ENCODE measurements around the gene OR10A3.

Gene OR10A3

DNA sequence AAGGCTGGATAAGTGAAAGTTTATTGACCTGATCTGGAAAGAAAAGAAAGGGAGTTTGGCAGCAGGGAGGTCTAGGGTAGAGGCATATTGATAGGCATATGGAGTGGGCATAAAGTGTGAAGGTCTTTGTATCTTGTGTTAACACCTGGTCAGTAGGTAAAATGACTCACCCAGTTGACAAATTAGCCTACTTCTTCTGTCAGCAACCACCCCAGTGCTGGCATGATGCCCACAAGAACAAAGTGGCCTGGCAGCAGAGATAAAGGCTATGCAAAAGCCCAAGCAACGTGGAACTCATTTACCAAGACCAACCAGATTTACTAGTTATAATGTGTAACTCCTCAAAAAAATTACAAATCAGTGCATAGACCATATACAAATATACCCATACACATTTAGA is 4.9 kb downstream of the OR10A3 start:
- no peak for DNase-seq

DNA sequence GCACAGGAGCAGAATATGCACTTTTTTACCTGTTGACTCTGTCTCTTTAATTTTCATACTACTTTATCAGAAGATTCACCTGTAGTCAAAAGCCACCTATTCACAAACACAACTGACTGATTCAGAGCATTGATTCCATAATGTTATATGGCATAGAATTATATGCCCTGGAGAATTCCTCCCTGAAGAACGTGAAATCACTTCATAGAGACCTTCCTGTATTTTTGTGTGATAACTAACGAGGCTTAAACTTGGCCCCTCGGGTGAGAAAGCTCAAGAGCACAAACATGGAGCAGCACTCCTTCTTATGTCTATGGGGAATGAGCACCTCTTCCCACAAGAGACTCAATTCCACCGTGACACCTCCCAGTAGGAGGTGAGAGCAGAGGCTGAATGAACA is 10.3 kb downstream of the OR10A3 start, which contains the start of gene OR10A6:
OR10A6 (minus strand) TSS at position 101 of the 400 bp plus-strand sequence. CDS start 2,606 bp downstream, outside the sequence.
- no peak for DNase-seq

DNA sequence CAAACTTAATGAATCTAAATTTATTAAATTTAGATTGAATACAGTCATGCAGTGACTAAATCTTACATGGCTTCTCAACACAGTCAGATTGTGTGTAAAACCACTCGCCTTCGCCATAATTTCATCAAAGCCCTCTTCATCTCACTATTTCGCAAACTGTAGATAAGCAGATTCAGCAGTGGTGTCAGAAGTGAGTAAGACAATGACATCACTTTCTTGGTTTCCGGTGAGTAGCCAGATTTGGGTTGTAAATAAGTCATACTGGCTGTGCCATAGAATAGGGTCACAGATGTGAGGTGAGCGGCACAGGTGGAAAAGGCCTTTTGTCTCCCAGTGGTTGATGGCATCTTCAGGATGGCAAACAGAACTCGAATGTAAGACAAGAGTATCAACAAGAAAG is 13.9 kb downstream of the OR10A3 start:
- DNase-seq: no peak

DNA sequence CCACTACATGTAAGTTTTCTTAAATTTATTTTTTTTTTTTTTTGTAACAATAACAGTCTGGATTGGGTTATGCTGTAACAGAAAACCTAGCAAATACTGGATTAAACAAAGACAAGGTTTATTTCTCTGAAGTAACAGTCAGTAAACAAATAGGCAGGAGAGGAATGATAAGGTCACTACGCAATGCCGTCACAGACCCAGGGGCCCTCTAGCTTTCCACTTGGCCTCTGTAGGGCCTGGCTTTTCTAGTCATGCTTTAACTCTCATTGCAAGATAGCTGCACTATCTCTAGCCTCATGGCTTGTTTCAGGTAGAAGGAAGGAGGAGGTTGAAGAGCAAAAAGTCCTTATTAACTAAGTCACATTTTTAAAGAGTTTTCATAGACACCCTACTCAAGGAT is 17.0 kb downstream of the OR10A3 start:
- DNase-seq: no peak

DNA sequence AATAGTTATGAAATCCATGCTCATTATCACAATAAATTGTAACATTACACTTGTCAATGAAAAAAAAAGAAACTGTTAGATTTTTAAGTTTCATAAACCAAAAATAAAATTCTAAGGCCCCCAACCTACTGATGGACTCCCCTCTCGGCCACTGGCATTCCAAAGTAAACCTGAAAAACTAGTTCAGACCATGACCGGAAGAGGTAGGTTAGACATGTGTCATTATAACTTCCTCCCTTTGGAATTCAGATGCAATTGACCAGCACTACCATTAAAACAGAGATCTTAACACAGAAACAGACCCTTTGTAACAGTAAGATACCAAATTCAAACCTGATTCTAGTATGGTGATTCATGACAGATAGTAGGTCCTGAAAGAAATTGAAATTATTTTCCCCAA is 23.4 kb downstream of the OR10A3 start:
- DNase-seq: no peak

DNA sequence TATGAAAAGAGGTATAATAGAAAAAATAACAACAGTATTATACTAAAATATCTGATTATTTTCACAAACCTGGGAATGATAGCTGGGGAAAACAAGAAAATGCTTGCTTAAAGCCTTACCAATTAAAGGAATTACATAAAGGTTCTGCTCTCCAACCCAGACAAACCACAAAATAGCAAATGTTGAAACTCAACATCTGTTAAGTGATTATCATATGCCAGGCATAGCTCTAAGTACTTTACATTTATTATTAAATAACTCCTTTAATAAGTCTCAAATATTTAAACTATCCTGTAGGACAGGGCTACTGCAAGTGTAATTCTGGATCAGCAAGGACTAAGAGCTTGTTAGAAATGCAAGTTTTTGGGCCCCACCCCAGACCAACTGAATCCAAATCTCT is 30.5 kb downstream of the OR10A3 start:
- DNase-seq: no peak

DNA sequence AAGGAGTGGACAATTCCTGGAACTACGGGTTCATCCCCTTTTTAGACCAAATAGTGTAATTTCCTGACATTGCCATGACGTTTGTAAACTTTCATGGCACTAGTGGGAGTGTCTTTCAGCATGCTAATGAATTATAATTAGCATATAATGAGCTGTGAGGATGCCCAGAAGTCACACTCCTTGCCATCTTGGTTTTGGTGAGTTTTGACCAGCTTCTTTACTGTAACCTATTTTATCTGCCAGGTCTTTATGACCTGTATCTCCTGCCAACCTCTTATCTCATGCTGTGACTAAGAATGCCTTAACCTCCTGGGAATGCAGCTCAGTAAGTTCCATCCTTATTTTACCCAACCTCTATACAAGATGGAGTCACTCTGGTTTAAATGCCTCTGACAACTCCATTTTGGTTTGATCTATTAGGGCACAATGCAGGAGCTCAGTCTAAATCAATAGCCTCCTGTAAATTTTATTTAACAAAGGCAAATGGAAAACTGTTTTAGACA is 31.2 kb downstream of the OR10A3 start:
- DNase-seq: no peak

DNA sequence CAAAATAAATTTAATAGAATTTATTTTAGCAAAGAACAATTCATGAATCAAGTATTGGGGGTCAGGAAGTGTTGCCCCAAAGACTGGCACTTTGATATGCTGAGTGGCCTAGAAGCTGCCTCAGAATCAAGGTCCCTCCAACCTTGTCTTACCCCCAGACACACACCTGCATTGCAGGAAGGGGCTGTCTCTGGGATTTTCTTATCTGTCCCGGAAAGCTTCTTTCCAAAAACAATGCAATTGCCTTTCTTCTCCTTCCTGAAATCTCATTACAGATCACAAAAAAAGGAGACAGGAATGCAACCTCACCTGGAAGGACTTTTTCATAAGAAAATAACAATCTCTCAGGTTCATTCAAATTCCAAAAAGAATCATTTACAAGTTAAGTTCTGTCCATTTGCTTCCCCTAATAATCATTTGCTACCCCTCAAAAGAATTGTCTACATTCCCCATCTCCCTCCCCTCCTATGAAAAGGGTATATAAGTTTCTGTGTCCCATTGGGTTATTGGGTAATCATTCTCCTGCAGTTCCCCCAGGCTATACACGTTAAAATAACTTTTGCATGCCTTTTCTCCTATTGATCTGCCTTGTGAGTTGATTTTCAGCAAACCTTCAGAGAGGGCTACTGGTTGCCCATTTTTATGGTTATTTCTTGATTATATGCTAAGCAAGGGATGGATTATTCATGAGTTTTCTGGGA is 31.8 kb downstream of the OR10A3 start:
- no peak for DNase-seq

DNA sequence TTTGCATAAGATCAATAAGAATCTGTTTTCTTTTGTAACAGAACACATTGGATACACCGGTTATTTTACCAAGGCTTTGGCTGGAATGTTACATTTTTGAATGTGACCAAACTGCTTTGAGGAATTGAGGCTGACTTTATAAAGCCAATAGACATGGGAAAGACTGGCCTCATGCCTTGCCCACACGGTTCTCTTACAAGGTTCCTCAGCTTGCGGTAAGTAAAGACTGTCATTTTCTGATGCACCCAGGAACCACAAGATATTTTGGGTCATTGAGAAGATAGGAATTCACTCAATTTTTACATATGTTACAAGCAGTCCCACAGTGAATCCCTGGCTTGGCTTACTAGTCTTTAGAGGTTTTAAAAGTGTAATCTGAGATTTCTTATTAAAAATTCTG is 34.4 kb downstream of the OR10A3 start:
- DNase-seq: no peak

DNA sequence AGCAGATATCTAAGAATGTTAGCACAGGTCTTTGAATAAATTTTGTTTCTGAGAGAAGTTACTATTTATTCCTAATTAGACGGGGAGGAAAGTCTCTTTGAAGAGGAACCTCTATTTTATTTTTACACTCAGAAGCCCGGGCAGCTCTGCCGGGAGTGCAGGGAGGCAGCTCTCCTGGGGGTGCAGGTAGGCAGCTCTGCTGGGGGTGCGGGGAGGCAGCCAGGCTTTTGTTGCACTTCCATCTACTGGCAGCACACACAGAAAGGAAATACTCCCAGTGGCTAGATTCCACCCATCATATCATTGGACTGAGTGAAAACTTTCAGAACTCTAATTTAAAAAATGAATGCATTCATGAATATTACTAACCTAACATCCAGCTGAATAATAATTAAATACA is 35.0 kb downstream of the OR10A3 start:
- no peak for DNase-seq

DNA sequence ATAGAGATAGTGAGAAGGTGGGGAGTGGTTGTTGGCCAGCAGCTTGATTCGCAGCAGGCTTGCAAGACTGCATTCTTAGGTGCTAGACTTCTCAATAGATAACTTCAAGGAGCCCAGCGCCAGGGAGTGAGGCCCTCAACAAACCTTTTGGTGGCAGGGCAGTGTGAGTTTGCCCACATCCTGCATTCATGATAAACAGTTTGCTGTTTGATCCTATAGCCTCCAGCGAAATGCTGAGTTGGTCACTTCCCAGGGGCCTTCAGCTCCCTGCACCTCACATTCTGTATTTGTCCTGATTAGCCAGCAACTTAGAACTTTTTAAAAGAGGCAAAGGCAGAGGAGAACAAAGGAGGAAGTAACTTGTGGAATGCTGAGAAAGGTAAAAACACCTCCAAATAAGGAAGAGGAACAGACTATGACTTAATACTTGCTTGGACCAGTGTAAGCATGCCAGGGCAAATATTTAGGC is 35.5 kb downstream of the OR10A3 start:
- no peak for DNase-seq

DNA sequence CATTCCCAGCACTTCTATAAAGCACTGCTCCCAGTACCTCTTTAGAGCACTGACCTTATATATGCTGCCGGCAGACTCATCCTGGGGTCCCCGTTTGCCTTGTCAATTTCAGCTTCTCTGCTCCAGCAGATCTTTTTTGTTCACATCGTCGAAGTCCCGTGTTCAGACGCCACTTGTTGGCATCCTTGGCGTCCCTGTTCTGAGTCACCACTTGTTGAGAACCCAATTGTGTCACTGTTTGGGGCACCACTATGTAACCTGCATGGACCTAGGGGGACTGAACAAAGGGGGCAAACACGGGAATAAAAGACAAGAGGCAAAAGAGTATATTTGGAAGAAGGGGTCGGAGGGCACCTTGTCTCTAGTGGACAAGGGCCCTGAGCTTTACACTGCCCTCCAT is 36.0 kb downstream of the OR10A3 start:
- DNase-seq: no peak

DNA sequence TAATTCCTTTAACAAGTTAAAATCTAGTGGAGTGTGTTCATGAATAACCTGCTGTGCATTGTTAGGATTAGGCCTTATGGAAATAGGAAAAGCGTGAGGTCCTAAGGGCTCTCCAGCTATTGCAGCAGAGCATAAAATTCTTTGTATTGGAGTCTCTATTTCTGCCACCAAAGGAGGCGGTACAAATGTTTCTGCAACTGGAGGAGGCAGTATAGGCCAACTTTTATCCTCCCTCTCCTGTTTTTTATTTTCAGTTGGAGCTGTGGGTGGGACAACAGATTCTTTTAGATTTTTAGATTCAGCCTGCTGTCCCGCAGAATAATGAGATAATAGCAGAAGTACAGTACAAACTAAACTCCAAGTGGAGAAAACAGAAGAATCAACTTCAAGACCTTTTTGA is 36.6 kb downstream of the OR10A3 start:
- no peak for DNase-seq

DNA sequence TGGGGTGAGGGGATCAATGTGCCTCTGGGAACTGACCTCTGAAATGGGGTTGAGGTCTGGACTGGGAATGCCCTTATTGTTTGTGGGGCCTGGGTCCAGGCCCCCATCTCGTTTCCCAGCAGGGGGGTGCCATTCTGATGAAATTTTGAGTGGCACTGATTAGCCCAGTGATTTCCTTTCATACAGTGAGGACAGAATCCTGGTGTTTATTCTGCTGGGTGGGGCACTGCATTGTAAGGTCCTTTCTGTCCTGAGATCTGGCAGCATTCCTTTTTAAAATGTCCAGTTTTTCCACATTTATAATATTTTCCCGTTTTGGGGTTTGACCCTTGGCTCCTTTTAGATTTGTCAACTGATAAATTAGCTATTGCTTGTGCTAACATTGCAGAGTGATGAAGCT is 37.6 kb downstream of the OR10A3 start:
- DNase-seq: no peak

DNA sequence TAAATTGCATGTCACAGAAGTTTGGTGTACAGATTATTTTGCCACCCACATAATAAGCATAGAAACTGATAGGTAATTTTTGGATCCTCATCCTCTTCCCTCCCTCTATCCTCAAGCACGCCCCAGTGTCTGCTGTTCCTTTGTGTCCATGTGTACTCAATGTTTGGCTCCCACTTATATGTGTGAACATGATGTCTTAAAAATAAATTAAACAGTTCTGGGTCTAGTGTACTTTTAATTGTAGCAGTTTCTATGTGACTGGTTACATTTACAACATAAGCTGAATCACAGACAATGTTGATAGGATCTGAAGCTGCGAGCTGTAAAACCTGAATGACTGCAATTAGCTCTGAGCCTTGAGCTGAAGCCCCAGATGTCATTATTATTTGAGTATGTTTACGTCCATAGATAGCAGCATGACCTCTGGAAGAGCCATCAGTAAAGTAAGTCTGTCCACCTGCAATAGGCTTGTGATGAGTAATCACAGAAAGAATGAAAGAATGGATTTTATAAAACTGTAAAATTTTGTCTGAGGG is 40.1 kb downstream of the OR10A3 start:
- DNase-seq: no peak

DNA sequence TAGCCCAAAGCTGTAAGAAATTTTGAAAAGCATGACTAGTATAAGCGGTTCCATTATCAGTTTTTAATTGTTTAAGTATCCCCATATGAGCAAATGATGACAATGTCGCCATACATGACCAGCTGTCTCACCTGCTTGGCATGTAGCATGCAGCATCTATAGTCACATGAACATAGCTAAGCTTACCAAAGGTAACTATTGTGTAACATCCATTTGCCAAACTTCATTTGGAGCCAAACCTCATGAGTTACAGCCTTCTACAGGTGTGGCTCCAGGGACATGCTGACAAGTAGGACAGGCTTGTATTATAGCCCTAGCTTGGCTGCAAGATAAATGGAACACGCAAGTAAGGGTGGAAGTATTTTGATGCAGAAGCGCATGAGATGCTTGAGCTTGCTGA is 40.8 kb downstream of the OR10A3 start:
- no peak for DNase-seq

DNA sequence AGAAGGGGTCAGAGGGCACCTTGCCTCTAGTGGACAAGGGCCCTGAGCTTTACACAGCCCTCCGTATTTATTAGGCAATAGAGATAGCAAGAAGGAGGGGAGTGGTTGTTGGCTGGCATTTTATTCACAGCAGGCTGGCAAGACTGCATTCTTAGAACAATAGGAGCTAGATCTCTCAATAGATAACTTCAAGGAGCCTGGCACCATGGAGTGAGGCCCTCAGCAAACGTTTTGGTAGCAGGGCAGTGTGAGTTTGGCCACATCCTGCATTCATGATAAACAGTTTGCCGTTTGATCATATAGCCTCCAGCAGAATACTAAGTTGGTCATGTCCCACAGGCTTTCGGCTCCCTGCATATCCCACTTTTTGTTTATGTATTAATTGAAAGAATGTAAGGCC is 42.1 kb downstream of the OR10A3 start:
- DNase-seq: no peak

DNA sequence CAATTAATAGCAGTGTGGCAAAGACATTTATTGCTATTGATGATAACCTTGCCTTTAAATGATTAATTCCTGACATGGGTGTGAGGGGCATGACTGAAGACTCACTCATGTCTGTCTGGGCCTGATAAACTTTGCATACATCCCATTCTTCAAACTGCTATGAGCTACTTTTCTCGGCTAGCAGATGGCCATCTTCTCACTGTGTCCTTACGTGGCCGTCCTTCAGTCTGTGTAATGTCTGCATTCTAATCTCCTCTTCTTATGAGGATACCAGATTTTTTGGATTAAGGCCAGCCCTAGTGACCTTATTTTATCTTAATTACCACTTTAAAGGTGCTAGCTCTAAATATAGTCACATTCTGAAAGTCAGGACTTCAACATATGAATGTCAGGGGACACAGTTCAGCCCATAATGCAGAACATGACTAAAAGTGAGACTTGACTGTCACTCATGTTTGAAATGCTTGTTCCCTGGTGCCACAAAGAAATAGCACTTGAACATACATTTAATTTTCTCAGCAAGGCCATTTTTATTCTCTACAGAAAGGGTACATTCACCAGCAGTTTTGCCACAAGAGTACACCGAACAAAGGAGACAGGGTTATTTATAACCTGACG is 42.7 kb downstream of the OR10A3 start:
- DNase-seq: no peak

DNA sequence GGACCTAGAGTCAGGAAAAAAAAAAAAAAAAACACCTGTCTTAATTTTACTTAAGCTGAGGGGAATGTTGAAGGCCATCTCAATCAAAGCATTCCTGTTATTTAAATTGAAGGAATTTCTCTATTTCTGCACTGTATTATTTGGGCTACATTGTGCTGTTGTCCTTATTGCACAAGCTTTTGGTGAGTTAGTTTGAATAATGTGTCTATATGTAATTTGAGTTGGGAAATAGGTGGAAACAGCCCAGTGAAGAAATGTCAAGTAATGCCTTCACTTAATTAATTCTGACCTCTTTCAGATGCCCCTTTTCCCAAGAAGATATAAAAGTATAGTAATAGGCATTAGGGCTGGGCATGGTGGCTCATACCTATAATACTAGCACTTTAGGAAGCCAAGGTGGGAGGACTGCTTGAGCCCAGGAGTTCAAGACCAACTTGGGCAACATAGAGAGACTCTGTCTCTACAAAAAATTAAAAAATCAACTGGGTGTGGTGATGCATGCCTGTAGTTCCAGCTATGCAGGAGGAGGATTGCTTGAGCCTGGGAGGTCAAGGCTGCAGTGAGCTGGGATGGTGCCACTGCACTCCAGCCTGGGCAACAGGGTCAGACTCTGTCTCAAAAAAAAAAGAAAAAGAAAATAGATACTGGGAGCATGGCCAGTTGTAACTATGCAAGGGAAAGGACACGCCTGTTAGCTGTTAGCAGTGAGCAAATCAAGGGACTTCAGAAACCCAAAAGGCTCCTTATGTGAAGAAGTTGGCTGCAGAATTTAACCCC is 45.3 kb downstream of the OR10A3 start:
- no peak for DNase-seq

DNA sequence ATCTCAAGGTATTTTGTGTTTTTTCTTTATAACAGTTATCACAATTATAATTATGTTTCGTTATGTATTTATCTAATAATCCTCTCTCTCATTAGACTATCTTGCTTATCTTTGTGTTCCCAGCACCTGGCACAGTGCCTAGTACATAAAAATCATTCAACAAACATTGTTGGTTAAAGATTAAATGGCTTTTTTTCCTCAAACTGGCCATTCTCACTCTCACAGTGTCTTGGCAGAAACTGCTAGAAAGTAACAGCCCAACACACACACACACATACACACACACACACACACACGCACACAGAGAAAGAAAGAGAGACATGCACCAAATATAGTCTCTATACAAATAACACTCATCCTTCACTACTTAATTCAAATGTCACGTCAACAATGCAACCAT is 47.3 kb downstream of the OR10A3 start:
- no peak for DNase-seq

DNA sequence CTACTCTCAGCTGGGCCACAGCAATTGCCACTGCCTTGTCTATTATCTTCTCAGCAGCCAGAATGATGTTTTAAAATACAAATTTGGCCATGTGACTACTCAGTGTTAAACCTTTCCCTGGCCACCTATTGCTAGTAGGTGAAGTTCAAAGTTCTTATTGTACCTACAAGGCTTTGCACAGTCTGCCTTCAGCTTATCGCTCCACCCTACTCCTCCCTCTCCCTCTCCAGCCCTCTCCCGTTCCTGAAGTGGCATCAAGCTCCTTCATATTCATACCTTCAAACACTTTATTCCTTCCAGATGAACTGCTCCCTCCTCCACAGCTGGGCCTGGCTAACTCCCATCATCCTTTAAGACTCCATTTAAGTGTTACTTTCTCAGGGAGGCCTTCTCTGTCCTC is 47.7 kb downstream of the OR10A3 start:
- DNase-seq: no peak

DNA sequence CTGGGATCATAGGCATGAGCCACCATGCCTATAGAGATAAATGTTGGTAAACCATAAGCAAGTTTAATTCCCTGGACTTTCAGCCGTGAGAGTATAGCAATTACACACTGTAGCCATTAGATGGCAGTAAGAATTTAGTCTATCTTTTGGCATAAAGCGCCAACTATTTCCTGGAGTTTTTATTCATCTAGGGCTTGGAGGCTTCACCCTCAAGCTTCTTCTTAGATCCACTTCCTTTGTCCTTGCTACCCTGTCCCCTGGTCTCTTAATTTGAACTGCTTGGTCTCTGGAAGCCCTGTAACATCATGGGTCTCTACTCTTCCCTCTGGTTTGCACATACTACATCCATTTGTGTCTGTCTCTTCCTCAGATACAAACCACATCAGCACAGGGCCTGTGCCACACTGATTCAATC is 48.7 kb downstream of the OR10A3 start:
- DNase-seq: peak; percentile 79 to 84

DNA sequence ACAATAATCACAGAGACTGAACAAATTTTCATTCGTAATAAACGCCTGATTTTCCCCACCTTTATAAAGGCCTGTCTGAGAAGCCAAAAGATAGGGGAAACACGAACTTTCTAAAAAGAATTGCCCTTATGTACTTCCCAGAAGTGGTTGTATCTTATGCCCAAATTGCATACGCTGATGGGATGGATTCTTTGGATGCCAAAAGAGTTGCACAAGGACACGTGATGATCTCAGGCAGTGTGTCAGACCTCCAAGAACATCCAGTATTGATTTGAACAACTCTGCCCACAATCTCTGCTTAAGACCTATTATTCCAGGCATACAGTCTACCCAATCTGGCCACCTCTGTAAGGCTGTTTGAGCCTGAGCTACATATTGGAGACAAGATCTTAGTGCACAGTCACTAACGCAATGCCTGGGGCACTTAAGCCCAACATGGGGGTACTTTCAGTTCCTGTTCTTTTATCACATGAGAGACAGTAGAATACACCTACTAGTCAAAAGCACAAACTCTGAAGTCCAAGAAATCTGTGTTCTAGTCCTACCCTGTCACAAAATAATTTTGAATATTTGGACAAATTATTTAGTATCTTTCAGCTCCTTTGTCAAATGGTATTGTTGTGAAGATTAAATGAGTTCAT is 49.3 kb downstream of the OR10A3 start:
- no peak for DNase-seq

Data from Kasumi-1 (cell line).